NCI-H446 treated with DMSO at 0.1 percent for 48 hours (cell line): ENCODE results near the gene C1orf146.
"Not testable (repeated sequence)": the region's sequence is repeated elsewhere in the genome, so short reads cannot be mapped to it uniquely, and the experiment has no call there.

Experiments
- DNase-seq: peaks from one replicate; lab custom pipeline; 2025; lab: John Stamatoyannopoulos, UW

Gene C1orf146

DNA sequence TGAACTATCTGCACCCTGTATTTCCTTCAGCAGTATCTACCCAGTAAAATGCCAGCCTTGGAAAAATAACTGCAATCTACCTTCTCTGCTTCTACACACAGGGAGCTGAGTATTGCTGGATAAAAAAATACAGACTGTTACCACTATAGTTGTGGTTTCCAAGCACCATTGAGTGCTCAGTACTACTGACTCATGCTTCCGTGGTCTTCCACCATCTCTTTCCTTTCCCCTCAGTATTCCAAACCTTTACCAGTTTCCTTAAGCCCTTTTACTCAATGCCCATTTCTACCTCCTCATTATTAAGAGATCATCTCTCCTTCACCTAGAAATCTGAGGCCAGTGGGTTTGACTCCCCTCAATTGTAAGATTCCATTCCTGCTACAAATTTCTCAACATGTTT is 57.2 kb downstream of the C1orf146 start:
- no peak for DNase-seq

DNA sequence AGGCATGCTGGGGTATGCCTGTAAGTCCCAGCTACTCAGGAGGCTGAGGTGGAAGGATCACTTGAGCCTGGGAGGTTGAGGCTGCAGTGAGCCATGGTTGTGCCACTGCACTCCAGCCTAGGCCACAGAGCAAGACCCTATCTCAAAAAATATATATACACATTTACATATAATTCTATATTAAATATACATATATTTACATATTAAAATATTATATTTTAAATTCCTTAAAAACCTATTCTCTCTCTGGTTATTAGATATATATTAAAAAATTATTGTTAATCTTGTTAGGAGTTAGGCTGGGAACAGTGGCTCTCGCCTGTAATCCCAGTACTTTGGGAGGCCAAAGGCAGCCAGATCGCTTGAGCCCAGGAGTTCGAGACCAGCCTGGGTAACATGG is 58.4 kb downstream of the C1orf146 start:
- DNase-seq: no peak

DNA sequence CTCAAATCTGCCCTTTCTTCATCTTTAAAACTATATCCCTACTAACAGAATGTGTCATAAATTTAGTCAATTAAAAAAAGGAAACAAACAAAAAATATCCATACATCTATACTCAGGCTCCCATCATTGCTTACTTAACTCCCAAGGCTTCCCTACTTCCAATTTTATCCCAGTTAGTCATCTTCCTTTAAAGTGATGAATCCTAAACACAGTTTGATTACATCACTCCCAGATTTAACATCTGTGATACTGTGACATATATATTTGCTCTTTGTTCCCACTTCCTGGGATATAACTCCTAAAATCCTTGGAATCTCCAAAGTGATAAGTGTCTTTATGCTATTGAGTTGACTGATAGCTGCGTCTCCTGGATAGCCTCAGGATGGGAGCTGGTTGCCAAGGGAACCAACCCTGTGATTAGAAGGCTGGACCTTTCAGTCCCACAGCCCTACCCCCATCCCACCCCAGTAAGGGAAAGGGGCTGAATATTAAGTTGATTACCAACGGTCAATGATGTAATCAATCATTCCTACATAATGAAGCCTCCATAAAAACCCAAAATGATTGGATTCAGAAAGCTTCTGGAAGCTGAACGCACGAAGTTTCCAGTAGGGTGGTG is 59.5 kb downstream of the C1orf146 start:
- no peak for DNase-seq

DNA sequence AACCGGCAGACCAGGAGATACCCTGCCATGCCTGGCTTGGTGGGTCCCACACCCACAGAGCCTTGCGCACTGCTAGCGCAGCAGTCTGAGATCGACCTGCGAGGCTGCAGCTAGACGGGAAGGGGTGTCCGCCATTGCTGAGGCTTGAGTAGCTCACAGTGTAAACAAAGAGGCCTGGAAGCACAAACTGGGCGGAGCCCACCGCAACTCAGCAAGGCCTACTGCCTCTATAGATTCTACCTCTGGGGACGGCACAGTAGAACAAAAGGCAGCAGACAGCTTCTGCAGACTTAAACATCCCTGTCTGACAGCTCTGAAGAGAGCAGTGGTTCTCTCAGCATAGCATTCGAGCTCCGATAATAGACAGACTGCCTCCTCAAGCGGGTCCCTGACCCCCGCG is 62.1 kb downstream of the C1orf146 start:
- DNase-seq: not testable (repeated sequence)

DNA sequence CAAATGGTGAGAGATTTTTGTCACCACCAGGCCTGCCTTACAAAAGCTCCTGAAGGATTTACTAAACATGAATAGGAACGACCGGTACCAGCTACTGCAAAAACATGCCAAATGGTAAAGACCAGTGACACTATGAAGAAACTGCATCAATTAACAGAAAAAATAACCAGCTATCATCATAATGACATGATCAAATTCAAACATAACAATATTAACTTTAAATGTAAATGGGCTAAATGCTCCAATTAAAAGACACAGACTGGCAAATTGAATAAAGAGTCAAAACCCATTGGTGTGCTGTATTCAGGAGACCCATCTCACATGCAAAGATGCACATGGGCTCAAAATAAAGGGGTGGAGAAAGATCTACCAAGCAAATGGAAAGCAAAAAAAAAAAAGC is 63.7 kb downstream of the C1orf146 start:
- not testable (repeated sequence) for DNase-seq

DNA sequence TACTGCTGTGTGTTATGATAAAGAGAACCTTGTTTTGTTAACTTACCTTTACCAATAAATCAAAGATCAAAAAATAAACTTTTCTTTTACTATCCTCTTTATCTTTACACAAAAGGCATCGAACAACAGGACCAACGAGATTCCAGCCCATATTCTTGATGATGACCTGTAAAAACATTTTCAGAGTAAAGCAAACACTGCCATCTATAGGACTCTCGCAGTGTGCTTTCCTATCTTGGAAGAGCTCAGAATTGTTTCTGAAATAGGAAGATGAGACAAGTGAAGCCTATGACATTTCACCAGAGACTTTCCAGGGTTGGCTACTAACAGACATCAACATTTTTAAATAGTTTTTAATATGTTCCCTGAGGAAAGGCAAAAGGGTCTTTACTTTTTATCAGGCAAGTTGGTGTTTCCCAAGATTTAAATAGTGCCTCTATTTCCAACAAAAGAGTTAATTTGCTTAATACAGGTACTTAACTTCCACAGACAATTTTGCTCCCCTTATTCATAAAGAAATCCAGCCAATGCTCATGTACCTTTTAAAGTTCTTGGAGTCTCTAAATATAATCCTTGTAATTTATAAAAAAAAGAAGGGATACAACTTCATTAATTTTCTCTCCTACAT is 73.8 kb downstream of the C1orf146 start:
- DNase-seq: peak; percentile 31
